Measurements from ENCODE around the gene GLI3. TPM values are rescaled to one million over a fixed set of nuclear protein-coding genes. Genes with fewer than 3 reads are reported as not detected.

The GLI3 gene
- total RNA-seq, 2 experiments from 2014 or later = 0.24 to 0.32 TPM

DNA sequence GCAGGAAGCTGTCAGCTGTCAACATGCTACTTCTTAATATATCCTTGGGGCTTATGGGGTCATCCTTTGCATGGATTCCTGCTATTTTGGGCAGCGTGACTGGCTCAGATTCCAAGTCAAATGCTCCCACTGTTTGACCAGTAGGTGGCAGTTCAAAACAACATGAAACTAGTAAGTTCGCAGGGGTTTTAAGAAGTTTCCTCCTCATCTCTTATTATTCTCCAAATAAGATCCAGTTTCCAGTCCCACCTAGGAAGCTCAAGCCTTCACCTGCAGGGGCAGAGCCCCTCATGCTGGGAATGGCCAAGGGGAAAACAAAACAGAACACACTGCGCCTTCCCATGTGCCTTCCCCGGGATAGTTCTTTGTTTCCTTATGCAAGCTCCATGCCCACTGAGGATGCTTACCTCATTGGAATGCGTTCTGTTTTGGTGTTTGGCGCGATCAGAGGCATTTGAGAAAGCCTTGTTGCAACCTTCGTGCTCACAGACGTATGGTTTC is 259.8 kb downstream of the GLI3 start:
- peaks cover 9% of the 10 kb centered on the region for H3K27me3 Mint-ChIP-seq (ENCODE audit: low read depth)
- H3K4me3 Mint-ChIP-seq = no peak overlapping the region
- intact Hi-C loops (cut with micrococcal nuclease) = loop anchor here (2.0 to 5.0 kb wide), 2 partner anchors 865 to 900 kb away; no protein-coding TSS in a partner anchor
- H3K27ac Mint-ChIP-seq = no peak overlapping the region
- H3K4me1 Mint-ChIP-seq (ENCODE audit: low read depth) = no peaks in the 10 kb centered on the region
- DNase-seq = peak; percentile 15
- H3K9me3 Mint-ChIP-seq = no peaks in the 10 kb centered on the region
- no peaks in the 10 kb centered on the region for H3K36me3 Mint-ChIP-seq (ENCODE audit: low read depth)
- CTCF ChIA-PET = interaction anchor here (0.6 to 3.4 kb wide), 10 partner anchors 16 to 1462 kb away, joined by 3 to 21 read pairs (median 3); no protein-coding TSS in a partner anchor

DNA sequence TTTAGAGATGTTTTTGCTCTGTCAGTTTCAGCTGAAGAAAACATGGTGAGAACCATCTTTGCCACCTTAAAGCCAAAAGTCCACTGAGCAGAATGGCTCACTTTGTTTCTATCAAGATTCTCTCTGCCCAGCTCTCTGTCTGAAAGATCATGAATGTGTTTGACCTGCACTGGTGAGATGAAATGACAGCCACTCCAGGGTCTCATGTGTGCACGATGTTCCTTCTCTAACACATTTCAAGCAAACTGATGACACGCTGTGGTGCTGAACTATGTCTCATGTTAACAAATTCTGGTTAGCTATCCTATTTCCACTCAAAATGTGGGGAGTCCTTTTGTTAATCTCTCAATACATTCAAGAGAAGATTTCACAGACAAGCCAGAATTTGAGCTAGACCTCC is 260.6 kb downstream of the GLI3 start:
- H3K27ac Mint-ChIP-seq = no peak overlapping the region
- no peaks in the 10 kb centered on the region for H3K4me1 Mint-ChIP-seq (ENCODE audit: low read depth)
- CTCF ChIA-PET = interaction anchor here (0.6 to 1.6 kb wide), 3 partner anchors 16 to 1682 kb away, joined by 3 to 7 read pairs (median 3); no protein-coding TSS in a partner anchor
- no peaks in the 10 kb centered on the region for H3K9me3 Mint-ChIP-seq
- no peaks in the 10 kb centered on the region for H3K36me3 Mint-ChIP-seq (ENCODE audit: low read depth)
- DNase-seq = no peak
- peaks cover 6% of the 10 kb centered on the region for H3K27me3 Mint-ChIP-seq (ENCODE audit: low read depth)
- intact Hi-C loops (cut with micrococcal nuclease) = loop anchor here (2.0 to 5.0 kb wide), 2 partner anchors 866 to 900 kb away; no protein-coding TSS in a partner anchor
- no peak overlapping the region for H3K4me3 Mint-ChIP-seq

GRCh38 chr7:41975849-41976248 is 261.2 kb downstream of the GLI3 start:
- Mint-ChIP-seq H3K27me3 (ENCODE audit: low read depth) (peaks cover 6% of the 10 kb centered on the region), H3K36me3 (ENCODE audit: low read depth) (no peaks in the 10 kb centered on the region), H3K4me1 (ENCODE audit: low read depth) (no peaks in the 10 kb centered on the region), H3K27ac (no peak overlapping the region), H3K9me3 (no peaks in the 10 kb centered on the region), H3K4me3 (no peak overlapping the region)
- intact Hi-C loops (cut with micrococcal nuclease) = loop anchor here (2.0 to 5.0 kb wide), 2 partner anchors 866 to 901 kb away; no protein-coding TSS in a partner anchor
- CTCF ChIA-PET = interaction anchor here (0.6 to 1.6 kb wide), 2 partner anchors 35 to 1681 kb away, joined by 3 to 7 read pairs; no protein-coding TSS in a partner anchor
- no peak for DNase-seq

GRCh38 chr7:41974870-41975557 is 262.0 kb downstream of the GLI3 start:
- CTCF ChIA-PET = interaction anchor here (0.9 to 1.4 kb wide), 2 partner anchors 9 to 22 kb away, joined by 3 read pairs; no protein-coding TSS in a partner anchor
- intact Hi-C loops (cut with micrococcal nuclease) = loop anchor here (5.0 kb wide), 1 partner anchor 867 kb away; no protein-coding TSS in a partner anchor
- Mint-ChIP-seq H3K4me3 (no peak overlapping the region), H3K9me3 (no peaks in the 10 kb centered on the region), H3K27me3 (ENCODE audit: low read depth) (peaks cover 6% of the 10 kb centered on the region), H3K36me3 (ENCODE audit: low read depth) (no peaks in the 10 kb centered on the region), H3K27ac (no peak overlapping the region), H3K4me1 (ENCODE audit: low read depth) (no peaks in the 10 kb centered on the region)
- no peak for DNase-seq

DNA sequence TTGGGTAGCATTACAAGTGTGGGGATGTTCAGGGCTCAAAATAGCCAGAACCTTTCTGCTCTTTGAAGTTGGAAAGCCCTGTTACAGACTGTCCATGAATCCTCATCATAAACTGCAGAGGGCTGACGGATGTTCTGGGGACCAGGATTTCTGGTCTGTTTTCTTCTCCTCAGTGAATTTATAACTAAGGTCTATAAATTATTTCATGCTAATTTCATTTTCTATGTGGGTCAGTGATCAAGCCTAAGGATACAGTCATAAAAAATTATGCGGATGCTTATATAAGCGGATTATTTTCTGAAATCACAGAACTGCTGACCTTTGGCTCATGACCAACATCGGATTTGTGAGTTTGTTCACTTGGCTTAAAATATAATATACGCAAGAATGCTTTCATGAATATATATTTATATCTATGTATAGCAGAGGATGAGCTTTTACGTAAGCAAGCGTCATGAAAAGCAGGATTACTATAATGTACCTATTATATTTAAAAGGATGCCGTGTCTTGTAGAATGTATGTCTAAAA is 263.7 kb downstream of the GLI3 start:
- no peaks in the 10 kb centered on the region for H3K36me3 Mint-ChIP-seq (ENCODE audit: low read depth)

GRCh38 chr7:41972776-41973175 is 264.2 kb downstream of the GLI3 start:
- Mint-ChIP-seq H3K9me3 (no peaks in the 10 kb centered on the region), H3K36me3 (ENCODE audit: low read depth) (no peaks in the 10 kb centered on the region), H3K4me3 (no peak overlapping the region), H3K27ac (no peak overlapping the region), H3K4me1 (ENCODE audit: low read depth) (no peaks in the 10 kb centered on the region), H3K27me3 (ENCODE audit: low read depth) (peaks cover 3% of the 10 kb centered on the region)
- CTCF ChIA-PET = no interaction called here
- DNase-seq = no peak
- intact Hi-C loops (cut with micrococcal nuclease) = no loop called here

More for the DNA sequence above, 263.7 kb downstream of the GLI3 start:
- intact Hi-C loops (cut with micrococcal nuclease) = no loop called here
- no peak overlapping the region for H3K27ac Mint-ChIP-seq
- no peaks in the 10 kb centered on the region for H3K4me1 Mint-ChIP-seq (ENCODE audit: low read depth)
- CTCF ChIA-PET = no interaction called here
- no peak for DNase-seq
- no peak overlapping the region for H3K4me3 Mint-ChIP-seq
- peaks cover 3% of the 10 kb centered on the region for H3K27me3 Mint-ChIP-seq (ENCODE audit: low read depth)
- no peaks in the 10 kb centered on the region for H3K9me3 Mint-ChIP-seq

- no peak overlapping the region for H3K4me3 Mint-ChIP-seq
- H3K36me3 Mint-ChIP-seq (ENCODE audit: low read depth) = no peaks in the 10 kb centered on the region
- no peaks in the 10 kb centered on the region for H3K4me1 Mint-ChIP-seq (ENCODE audit: low read depth)
- no peak overlapping the region for H3K27ac Mint-ChIP-seq
- no peaks in the 10 kb centered on the region for H3K9me3 Mint-ChIP-seq
- H3K27me3 Mint-ChIP-seq (ENCODE audit: low read depth) = peaks cover 3% of the 10 kb centered on the region
- DNase-seq = no peak
- CTCF ChIA-PET = no interaction called here
- intact Hi-C loops (cut with micrococcal nuclease) = no loop called here
Measured at GRCh38 chr7:41972270-41972669, 264.7 kb downstream of the GLI3 start.

DNA sequence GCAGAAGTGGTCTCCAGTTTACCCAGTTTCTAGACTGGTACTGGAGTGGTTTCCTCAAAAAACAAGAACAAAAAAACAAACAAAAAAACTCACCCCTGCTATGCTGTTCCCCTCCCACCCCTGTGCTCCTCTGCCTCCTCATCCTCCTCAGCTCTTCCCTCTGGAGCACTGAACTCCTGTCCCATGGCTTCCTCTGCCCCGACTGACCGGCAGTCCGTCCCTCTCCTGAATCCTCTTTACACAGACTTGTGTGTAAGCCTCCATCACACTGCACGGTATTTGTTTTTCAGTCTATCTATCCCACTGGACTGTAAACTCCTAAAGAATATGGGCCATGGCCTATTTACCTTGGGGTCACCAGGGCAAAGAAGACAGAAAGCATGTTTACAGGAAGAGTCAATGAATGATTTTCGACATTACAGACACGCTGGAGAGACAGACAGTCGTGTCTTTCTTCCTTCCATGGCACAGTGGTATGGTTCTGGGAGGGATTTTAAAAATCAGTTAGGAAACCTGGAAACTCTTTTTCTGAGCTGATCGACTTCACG is 265.3 kb downstream of the GLI3 start:
- CTCF ChIA-PET = no interaction called here

DNA sequence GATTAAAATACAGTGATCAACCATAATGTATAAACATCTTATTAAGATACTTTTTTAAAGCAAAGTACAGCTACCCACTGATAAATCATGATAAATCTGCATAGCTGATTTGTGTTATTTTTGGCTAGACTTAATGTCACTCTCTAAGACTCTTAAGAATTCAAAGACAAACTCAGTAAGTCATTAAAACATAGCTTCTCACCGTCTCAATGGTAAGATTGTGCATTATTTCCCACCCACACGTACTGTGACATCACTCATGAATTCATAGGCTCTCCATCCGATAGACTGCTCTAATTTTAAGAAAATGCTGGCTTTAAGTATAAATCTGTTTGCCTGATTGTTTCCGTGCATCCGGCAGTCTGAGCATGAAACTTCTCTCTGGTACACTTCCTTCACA is 266.1 kb downstream of the GLI3 start:
- no peak for DNase-seq
- CTCF ChIA-PET = no interaction called here
- Mint-ChIP-seq H3K36me3 (ENCODE audit: low read depth) (no peaks in the 10 kb centered on the region), H3K4me3 (no peak overlapping the region), H3K4me1 (ENCODE audit: low read depth) (no peaks in the 10 kb centered on the region), H3K27me3 (ENCODE audit: low read depth) (peaks cover 3% of the 10 kb centered on the region), H3K27ac (no peak overlapping the region), H3K9me3 (no peaks in the 10 kb centered on the region)
- intact Hi-C loops (cut with micrococcal nuclease) = no loop called here

More for the DNA sequence above, 265.3 kb downstream of the GLI3 start:
- no peak overlapping the region for H3K4me3 Mint-ChIP-seq
- intact Hi-C loops (cut with micrococcal nuclease) = no loop called here
- H3K27me3 Mint-ChIP-seq (ENCODE audit: low read depth) = peaks cover 3% of the 10 kb centered on the region
- no peaks in the 10 kb centered on the region for H3K9me3 Mint-ChIP-seq
- H3K4me1 Mint-ChIP-seq (ENCODE audit: low read depth) = no peaks in the 10 kb centered on the region
- no peak for DNase-seq
- no peak overlapping the region for H3K27ac Mint-ChIP-seq
- H3K36me3 Mint-ChIP-seq (ENCODE audit: low read depth) = no peaks in the 10 kb centered on the region

GRCh38 chr7:41969561-41970105 is 267.4 kb downstream of the GLI3 start:
- H3K36me3 Mint-ChIP-seq (ENCODE audit: low read depth) = no peaks in the 10 kb centered on the region
- CTCF ChIA-PET = no interaction called here
- H3K9me3 Mint-ChIP-seq = no peaks in the 10 kb centered on the region
- no peaks in the 10 kb centered on the region for H3K27me3 Mint-ChIP-seq (ENCODE audit: low read depth)
- intact Hi-C loops (cut with micrococcal nuclease) = no loop called here
- H3K27ac Mint-ChIP-seq = no peak overlapping the region
- H3K4me1 Mint-ChIP-seq (ENCODE audit: low read depth) = no peaks in the 10 kb centered on the region
- DNase-seq = no peak
- H3K4me3 Mint-ChIP-seq = no peak overlapping the region

- CTCF ChIA-PET = no interaction called here
- Mint-ChIP-seq H3K4me3 (no peak overlapping the region), H3K27ac (no peak overlapping the region), H3K9me3 (no peaks in the 10 kb centered on the region), H3K27me3 (ENCODE audit: low read depth) (no peaks in the 10 kb centered on the region), H3K4me1 (ENCODE audit: low read depth) (no peaks in the 10 kb centered on the region), H3K36me3 (ENCODE audit: low read depth) (no peaks in the 10 kb centered on the region)
- intact Hi-C loops (cut with micrococcal nuclease) = no loop called here
- no peak for DNase-seq
Measured at GRCh38 chr7:41967156-41967555, 269.9 kb downstream of the GLI3 start.

DNA sequence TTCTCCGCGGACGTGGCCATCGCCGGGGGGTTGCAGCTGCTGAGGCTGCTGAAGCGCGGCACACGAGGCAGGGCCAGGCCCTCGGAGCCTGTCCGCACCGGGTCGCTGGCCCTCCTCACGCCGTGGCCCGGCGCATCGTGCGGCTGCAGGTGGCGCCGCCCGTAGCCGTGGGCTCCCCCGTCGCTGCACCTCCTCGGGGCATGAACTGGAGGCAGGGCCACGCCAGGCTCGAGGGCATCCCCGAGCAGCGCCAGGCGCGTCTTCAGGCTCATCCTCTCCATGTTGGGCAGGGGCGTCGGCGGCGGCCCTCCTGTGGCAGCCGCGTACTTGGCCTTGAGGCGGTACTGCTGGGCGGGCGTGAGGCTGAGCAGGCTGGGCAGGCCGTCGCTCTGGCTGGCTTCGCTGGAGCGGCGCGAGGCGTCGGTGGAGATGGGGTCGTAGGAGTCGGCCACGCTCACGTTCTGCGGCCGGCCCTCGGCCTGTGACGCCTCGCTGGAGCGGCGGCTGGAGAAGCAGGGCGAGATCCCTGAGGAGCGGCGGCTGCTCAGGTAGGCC is 271.0 kb downstream of the GLI3 start:
- CTCF ChIA-PET = no interaction called here
- Mint-ChIP-seq H3K4me1 (ENCODE audit: low read depth) (no peaks in the 10 kb centered on the region), H3K27ac (no peak overlapping the region), H3K36me3 (ENCODE audit: low read depth) (no peaks in the 10 kb centered on the region), H3K9me3 (no peaks in the 10 kb centered on the region), H3K4me3 (no peak overlapping the region), H3K27me3 (ENCODE audit: low read depth) (peaks cover 2% of the 10 kb centered on the region)
- no peak for DNase-seq
- intact Hi-C loops (cut with micrococcal nuclease) = no loop called here
